HepG2 (cell line): ENCODE measurements around the gene ZNF341. TPM values are rescaled to one million over a fixed set of nuclear protein-coding genes. Genes with fewer than 3 reads are reported as not detected.

Experiments
- ATF7 ChIP-seq, 2 experiments: fragments of 450-650 bp in 1 of 2; sonication (generic) in 1 of 2; formaldehyde crosslinking in 1 of 2; IDR thresholded peaks; 2 replicates each; pipeline versions ENCODE4 v1.4.0 to v1.6.1; 2016 to 2020; ENCODE audit warnings: antibody characterized with exemption in 1 of 2, mild to moderate bottlenecking in 1 of 2, missing genetic modification reagents in 1 of 2
- BCL3 ChIP-seq: sonication (generic); formaldehyde crosslinking; IDR thresholded peaks from 2 replicates; pipeline ENCODE4 v1.5.1; 2020; ENCODE audit warnings: mild to moderate bottlenecking, missing genetic modification reagents, moderate library complexity
- ERF ChIP-seq: IDR thresholded peaks from 2 replicates; pipeline ENCODE4 v1.6.1; 2018; ENCODE audit warnings: missing biosample characterization, missing genetic modification reagents
- ETV5 ChIP-seq: IDR thresholded peaks from 2 replicates; pipeline ENCODE4 v1.6.1; 2018; ENCODE audit warnings: missing biosample characterization, missing genetic modification reagents, inconsistent platforms, borderline replicate concordance
- GATAD2A ChIP-seq: IDR thresholded peaks from 2 replicates; pipeline ENCODE4 v1.6.1; 2016
- GTF2F1 ChIP-seq: fragments of 150-350 bp; IDR thresholded peaks from 2 replicates; pipeline ENCODE4 v1.6.1; 2014; ENCODE audit warnings: low read length
- HMG20B ChIP-seq: conservative IDR thresholded peaks from 2 replicates; pipeline ENCODE4 v1.6.1; 2016; ENCODE audit warnings: missing genetic modification reagents, missing compliant biosample characterization
- MIXL1 ChIP-seq: IDR thresholded peaks from 2 replicates; pipeline ENCODE4 v1.6.1; 2016
- RFXAP ChIP-seq: sonication (generic); formaldehyde crosslinking; IDR thresholded peaks from 2 replicates; pipeline ENCODE4 v1.4.0; 2020; ENCODE audit warnings: missing genetic modification reagents, borderline replicate concordance
- SMC3 ChIP-seq: IDR thresholded peaks from 2 replicates; pipeline ENCODE4 v1.6.1; 2011; ENCODE audit warnings: low read length, improper control_type of control experiment
- SOX13 ChIP-seq, 3 experiments: fragments of 450-650 bp in 1 of 3; sonication (generic) in 1 of 3; formaldehyde crosslinking in 1 of 3; IDR thresholded peaks in 2 of 3; conservative IDR thresholded peaks in 1 of 3; 2 replicates each; pipeline versions ENCODE4 v1.5.0 to v1.6.1; 2016 to 2020; ENCODE audit warnings: antibody characterized with exemption in 1 of 3, mild to moderate bottlenecking in 1 of 3, missing compliant biosample characterization in 1 of 3, missing genetic modification reagents in 1 of 3, moderate library complexity in 1 of 3
- TBX2 ChIP-seq: sonication (generic); formaldehyde crosslinking; IDR thresholded peaks from 2 replicates; pipeline ENCODE4 v1.5.0; 2020; ENCODE audit warnings: missing genetic modification reagents, mild to moderate bottlenecking, borderline replicate concordance
- ZBTB25 ChIP-seq: IDR thresholded peaks from 2 replicates; pipeline ENCODE4 v1.6.1; 2018; ENCODE audit warnings: missing genetic modification reagents
- ZBTB40 ChIP-seq, 2 experiments: fragments of 450-650 bp in 1 of 2; sonication (generic) in 1 of 2; formaldehyde crosslinking in 1 of 2; IDR thresholded peaks; 2 replicates each; pipeline versions ENCODE4 v1.6.1 to v1.8.0; 2016 to 2022; ENCODE audit warnings: antibody characterized with exemption in 1 of 2, mild to moderate bottlenecking in 1 of 2, missing genetic modification reagents in 1 of 2
- ZNF275 ChIP-seq: sonication (generic); formaldehyde crosslinking; IDR thresholded peaks from 2 replicates; pipeline ENCODE4 v1.8.0; 2022; ENCODE audit warnings: missing genetic modification reagents, mild to moderate bottlenecking, inconsistent platforms, borderline replicate concordance
- polyA plus RNA-seq, 8 experiments: library from polyadenylated mRNA; depleted of rRNA in 3 of 8; stranded (reverse) in 7 of 8; unstranded in 1 of 8; fragments of >200 nt; fragmentation: Illumina TruSeq in 4 of 8; extraction: Trizol in 4 of 8; gene quantifications; 2 replicates each; pipeline versions ENCODE4 v1.2.1 to v1.2.3, GENCODE V29; 2011 to 2016; ENCODE audit warnings: low read depth in 4 of 8, missing spikeins in 1 of 8, mixed read lengths in 1 of 8; ENCODE audit not compliant: insufficient read depth in 1 of 8
- total RNA-seq, 5 experiments: library from RNA; depleted of rRNA; stranded (reverse); fragments of >200 nt; fragmentation: Illumina TruSeq; extraction: Trizol; gene quantifications; 2 replicates each; pipeline ENCODE4 v1.2.3, GENCODE V29; 2016; ENCODE audit warnings: low read depth in 1 of 5

Gene ZNF341
- total and polyA plus RNA-seq, 2 of the 13 experiments (the other 11 are each of a cell fraction or from before 2014, with no cell fraction given) = 1.1 to 2.2 TPM

GRCh38 chr20:33732166-33732970, 572 bp downstream of the ZNF341 start (continued):
- TF ChIP-seq ZBTB40 (IDR thresholded peaks at IDR 0.05) (no peak), ZBTB40 (CRISPR knock-in tag; IDR thresholded peaks at IDR 0.05) (peak; percentile 76), ETV5 (CRISPR knock-in tag) (peak; percentile 55; the same call in 1 of the 2 replicates), HMG20B (no peak), BCL3 (CRISPR knock-in tag) (peak; percentile 46), ERF (CRISPR knock-in tag) (peak; percentile 93), GTF2F1 (no peak), SOX13 (IDR thresholded peaks at IDR 0.05) (peak; percentile 35; the same call in 1 of the 2 replicates), SOX13 (CRISPR knock-in tag; conservative IDR thresholded peaks at IDR 0.05 in 1 of 2, IDR thresholded peaks at IDR 0.05 in 1 of 2) (peak; percentile 61 to 83; a peak in 2 of 4 replicates), RFXAP (CRISPR knock-in tag) (no peak), ZBTB25 (peak; percentile 97), SMC3 (no peak), MIXL1 (CRISPR knock-in tag) (0 out of 2 replicates have a peak, but pooled peaks have one; percentile 58), GATAD2A (peak; percentile 31; the same call in 1 of the 2 replicates), ATF7 (IDR thresholded peaks at IDR 0.05) (no peak), ATF7 (CRISPR knock-in tag; IDR thresholded peaks at IDR 0.05) (peak; percentile 82), TBX2 (CRISPR knock-in tag) (peak; percentile 63), ZNF275 (no peak; the same call in 1 of the 2 replicates)
